SH-SY5Y (cell line): Measurements from ENCODE around the gene USH2A.

Experiments used
- GATA2 ChIP-seq: IDR thresholded peaks from 2 replicates; pipeline ENCODE4 v1.6.1; 2011; ENCODE audit warnings: mild to moderate bottlenecking, low read depth, low read length
- GATA3 ChIP-seq: IDR thresholded peaks from 2 replicates; pipeline ENCODE4 v1.6.1; 2011; ENCODE audit warnings: low read depth, mild to moderate bottlenecking, low read length, moderate library complexity

- no peak for TF ChIP-seq GATA2
- TF ChIP-seq GATA3 = no peak
Measured at GRCh38 chr1:216366979-216367378, 56.3 kb downstream of the USH2A start.
